NCI-H226 (cell line): ENCODE measurements around the gene PDHA1.

Experiments
- DNase-seq: peaks from one replicate; pipeline ENCODE4 v3.0.0-alpha.2; 2015

Gene PDHA1

GRCh38 chrX:19377799-19378198 lies 34.1 kb downstream of the PDHA1 start:
- no peak for DNase-seq

GRCh38 chrX:19381326-19381725 lies 37.6 kb downstream of the PDHA1 start:
- no peak for DNase-seq

GRCh38 chrX:19382555-19383145 lies 38.9 kb downstream of the PDHA1 start:
- DNase-seq: peak; percentile 28

DNA sequence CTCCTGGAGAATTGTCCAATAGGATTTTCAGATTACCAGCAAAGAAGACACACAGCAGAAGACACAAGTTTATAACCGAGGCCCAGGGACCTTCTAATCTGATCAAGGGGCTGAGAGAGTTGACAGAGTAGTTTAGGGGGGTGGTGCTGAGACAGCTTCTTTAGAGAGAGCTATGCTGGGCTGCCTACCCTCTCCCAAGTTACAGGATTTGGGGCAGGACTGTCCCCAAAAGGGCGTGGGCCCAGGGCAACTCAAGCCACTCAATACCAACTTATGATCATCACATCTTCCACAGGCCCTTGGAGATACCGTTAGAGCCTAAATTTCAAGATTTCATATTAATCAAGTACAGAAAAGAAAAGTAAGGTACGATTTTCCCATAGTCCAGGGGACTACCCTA lies 43.0 kb downstream of the PDHA1 start:
- no peak for DNase-seq

- DNase-seq: no peak
These were observed 44.4 kb downstream of the PDHA1 start for GRCh38 chrX:19388064-19388679.

- DNase-seq: no peak
These were observed 45.0 kb downstream of the PDHA1 start for GRCh38 chrX:19388741-19389140.

DNA sequence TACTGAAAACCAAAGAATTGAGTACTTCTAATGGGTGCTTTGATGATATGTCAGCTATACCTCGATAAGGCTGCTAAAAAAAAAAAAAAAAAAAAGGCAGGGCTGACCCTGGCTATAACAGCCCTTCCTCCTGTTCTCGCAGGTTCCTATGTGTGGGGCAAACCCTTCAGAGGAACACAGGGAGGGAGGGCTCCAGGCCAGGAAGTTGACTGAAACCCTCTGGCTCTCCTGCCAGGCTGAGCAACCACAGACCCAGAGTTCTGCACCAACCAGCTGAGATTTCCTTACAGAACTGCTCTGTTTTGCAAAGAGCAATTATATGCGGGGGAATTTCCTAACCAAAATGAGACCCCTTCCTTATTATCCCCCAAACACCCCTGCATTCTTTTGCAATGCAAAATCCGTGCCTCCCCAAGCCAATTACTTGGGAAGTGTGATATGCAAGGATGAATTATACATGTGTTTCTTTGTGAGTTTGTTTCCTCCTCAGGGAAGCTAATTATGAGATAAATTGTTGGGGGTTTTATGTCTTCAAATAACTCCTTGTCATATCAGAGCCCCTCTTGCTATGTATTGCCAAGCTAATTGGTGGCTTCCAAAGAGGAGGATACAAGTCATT lies 45.6 kb downstream of the PDHA1 start:
- no peak for DNase-seq

GRCh38 chrX:19392078-19392477 lies 48.4 kb downstream of the PDHA1 start:
- DNase-seq: no peak

DNA sequence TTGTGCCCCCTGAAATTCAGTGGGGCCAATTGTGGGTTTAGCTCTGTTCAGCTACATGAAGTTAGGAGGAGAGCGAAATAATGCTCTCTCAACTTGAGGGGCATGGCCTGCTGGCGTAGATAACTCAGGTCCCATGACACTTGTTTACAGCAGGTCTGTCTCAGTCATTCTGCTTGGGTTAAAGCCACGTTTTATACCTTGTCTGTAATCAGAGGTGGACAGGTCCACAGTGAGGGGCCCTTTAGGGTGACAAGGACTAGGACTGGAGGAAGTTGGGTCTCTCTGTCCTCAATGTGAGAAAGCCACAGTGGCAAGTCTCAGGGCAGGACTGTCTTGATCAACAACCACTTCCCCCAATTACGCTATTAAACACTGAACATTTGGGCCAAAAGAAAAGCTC lies 49.0 kb downstream of the PDHA1 start:
- no peak for DNase-seq

GRCh38 chrX:19403696-19404095 lies 60.0 kb downstream of the PDHA1 start:
- DNase-seq: no peak

DNA sequence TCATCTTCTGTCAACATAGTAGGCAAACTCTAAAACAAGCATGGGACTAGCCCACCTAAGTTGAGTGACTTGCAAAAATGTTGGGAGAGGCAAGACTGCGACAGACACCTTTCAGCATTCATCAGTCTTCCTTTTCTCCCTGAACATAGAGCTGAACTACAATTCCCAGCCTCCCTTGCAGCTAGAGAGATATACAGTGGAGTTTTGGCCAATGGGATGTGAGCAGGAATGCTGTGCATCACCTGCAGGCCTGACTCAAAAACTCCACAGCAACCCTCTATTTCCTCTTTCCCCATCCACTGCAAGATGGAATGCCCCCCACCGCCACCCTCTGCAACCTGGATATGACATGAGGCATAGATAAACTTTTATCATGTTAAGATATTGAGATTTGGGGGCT lies 66.5 kb downstream of the PDHA1 start:
- no peak for DNase-seq
